Measurements from ENCODE around the gene MTHFS.
"Not testable (repeated sequence)": the region's sequence is repeated elsewhere in the genome, so short reads cannot be mapped to it uniquely, and the experiment has no call there.

The MTHFS gene

GRCh38 chr15:79915776-79916501, 19.1 kb upstream of the MTHFS start:
- DNase-seq, result not testable (repeated sequence)

DNA sequence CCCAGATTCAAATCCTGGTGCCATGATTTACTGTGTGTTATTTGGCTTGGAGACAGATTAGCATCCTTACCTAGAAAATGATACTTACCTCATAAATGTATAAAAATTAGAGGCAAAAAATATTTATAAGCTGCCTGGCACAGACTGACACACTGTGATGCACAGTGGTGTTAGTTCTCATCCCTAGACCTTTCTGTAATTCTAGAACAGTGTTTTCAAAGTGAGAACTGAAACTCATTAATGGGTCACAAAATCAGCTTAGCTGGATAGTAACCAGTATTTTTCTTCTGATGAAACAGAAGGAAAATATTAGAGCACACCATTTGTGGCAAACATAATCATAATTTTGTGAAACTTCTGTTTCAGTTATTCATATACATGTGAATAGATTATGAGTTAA, 17.9 kb upstream of the MTHFS start:
- DNase-seq, result no peak

- not testable (repeated sequence) for DNase-seq
These were observed 12.9 kb upstream of the MTHFS start for GRCh38 chr15:79909556-79910335.

GRCh38 chr15:79904271-79904670, 7.5 kb upstream of the MTHFS start:
- peak; percentile 9 for DNase-seq

GRCh38 chr15:79903626-79904025, 6.8 kb upstream of the MTHFS start:
- no peak for DNase-seq

GRCh38 chr15:79903144-79903543, 6.3 kb upstream of the MTHFS start:
- DNase-seq, result peak; percentile 10

- peak; percentile 50 for DNase-seq
These were observed 5.1 kb upstream of the MTHFS start for GRCh38 chr15:79901958-79902357.

DNA sequence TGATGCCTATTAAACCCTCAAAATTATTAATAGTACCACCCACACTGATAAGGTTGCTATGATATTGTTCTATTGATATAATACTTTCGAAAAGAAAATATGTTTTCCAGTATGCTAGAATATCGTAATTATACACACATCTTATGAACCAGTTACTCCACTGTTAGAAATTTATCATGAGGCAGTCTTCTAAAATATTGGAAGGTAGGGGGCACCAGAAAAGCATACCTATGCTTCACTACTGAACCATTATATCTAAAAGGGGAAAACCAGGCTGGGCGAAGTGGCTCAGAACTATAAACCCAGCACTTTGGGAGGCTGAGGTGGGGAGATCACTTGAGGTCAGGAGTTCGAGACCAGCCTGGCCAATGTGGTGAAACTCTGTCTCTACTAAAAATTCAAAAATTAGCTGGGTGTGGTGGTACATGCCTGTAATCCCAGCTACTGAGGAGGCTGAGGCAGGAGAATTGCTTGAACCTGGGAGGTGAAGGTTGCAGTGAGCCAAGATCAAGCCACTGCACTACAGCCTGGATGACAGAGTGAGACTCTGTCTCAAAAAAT, 4.1 kb upstream of the MTHFS start:
- not testable (repeated sequence) for DNase-seq

DNA sequence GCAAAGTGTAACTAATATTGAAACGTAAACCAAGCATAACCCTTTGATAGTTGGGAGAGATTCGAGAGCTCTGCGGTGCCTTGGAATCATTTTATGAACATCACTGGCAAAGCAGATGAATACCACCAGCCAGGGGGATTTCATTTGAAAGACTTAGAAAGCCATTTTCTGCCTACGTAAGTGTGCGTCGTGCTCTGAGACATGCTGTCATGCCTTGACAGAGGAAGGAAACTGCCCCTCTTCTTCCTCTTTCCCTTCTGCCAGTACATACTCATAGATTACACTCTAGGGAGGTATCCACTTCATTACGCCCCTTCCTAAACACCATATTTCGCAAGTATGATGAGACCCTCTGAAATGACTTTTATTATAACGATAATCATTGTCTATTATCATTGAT, 3.3 kb upstream of the MTHFS start:
- peak; percentile 59 for DNase-seq

DNA sequence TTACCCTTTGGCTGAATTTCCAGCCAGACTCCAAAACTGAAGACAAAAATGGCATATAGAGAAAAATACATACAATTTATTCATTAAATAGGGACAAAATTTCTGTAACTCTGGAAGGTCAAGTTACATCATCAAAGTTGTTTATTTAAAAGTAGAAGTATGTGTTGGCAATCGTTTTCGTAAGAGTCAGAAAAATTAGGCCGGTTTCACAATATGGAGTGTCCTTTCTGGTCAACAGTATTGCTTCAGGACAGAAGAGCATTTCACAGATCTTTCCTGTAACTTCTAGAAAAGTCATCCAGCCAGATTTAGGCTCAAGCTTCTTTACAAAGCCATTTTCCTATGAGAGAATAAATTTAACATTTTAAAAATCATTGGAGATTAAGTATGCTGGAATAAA, 2.0 kb upstream of the MTHFS start:
- DNase-seq, result peak; percentile 94

GRCh38 chr15:79898369-79898768, 1.6 kb upstream of the MTHFS start:
- DNase-seq, result no peak

- DNase-seq, result no peak
These were observed 893 bp upstream of the MTHFS start for GRCh38 chr15:79897701-79898113.

- no peak for DNase-seq
These were observed 515 bp upstream of the MTHFS start for GRCh38 chr15:79897380-79897678.

DNA sequence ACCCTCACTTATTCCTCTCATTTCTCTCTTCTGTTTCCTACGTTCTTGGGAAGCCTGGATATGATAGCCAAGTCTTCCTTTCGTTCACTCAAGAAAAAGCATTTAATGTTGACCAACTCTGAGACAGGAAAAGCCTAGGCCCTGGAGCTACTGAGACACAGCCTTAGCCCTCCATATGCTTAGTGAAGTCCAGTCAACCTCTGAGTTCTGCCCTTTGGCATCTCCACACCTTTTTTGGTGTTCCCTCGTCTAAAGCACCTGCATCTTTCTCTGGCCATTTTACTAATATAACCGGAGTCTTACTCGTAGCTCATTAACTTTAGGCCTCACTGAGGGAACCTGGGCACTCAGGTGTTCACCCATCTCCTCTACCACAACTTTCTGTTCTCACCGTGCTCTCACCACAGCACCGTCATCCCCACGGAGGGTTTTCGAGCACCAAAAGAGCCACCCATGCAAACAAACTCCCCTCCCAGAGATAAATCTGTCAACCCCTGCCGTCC, 632 bp downstream of the MTHFS start:
- no peak for DNase-seq

- DNase-seq, result no peak
These were observed 9.5 kb downstream of the MTHFS start for GRCh38 chr15:79887054-79887930.

DNA sequence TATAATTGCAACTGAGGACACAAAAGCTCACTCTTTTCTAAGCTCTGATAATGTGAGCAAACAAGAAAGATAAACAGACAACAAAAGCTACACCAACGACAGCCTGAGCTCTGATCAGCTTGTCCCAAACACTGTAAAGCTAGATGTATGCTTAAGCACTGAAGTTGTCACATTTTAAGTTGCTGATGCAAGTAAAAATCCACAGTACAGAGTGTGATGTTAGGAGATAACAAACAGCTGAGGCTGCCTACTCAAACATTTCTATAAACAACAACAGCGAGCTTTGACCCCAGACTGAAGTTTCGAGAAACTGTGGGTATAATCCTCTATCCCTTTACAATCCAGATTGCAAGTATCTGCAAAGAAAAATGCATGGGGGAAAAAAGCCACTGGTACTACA, 10.7 kb downstream of the MTHFS start:
- DNase-seq, result no peak

- no peak for DNase-seq
These were observed 12.6 kb downstream of the MTHFS start for GRCh38 chr15:79884204-79884596.

GRCh38 chr15:79883579-79884203, 13.1 kb downstream of the MTHFS start:
- DNase-seq, result no peak

GRCh38 chr15:79881668-79882067, 15.1 kb downstream of the MTHFS start:
- no peak for DNase-seq

GRCh38 chr15:79881254-79881653, 15.6 kb downstream of the MTHFS start:
- no peak for DNase-seq

DNA sequence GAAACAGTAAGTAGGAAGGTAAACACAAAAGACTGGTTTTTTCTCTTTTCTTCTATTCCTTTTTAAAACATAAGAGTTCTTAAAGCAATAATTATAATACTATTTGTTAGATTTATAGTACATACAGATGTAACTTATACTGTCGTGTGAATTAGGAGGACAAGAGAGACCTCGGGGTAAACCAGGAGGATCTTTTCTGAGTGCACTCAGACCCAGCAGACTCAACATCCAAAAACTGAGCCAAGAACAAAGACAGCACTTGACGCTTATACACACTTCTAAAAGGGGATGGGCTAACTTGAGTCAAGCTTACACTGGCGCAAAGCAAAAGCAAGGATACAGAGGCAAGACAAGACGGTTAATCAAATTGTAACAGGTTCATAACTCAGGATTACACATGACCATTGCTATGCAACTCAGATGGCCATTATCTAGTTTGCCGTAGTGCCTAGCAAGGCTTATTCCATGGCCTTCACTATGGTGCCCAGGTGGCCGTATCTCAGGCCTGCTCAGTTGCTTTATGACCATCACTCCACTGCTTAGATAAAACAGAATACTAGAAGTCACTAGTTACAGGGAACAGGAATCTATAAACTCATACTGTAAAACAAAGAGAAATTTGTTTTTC, 18.6 kb downstream of the MTHFS start:
- DNase-seq, result no peak

- DNase-seq, result no peak
These were observed 21.6 kb downstream of the MTHFS start for GRCh38 chr15:79875213-79875612.

Measured in suppressor macrophage treated with lipopolysaccharide for 4 hours (primary cell).